ENCODE results near the gene UMAD1. TPM values are rescaled to one million over a fixed set of nuclear protein-coding genes. Genes with fewer than 3 reads are reported as not detected.

The UMAD1 gene
- polyA plus RNA-seq, 1 of the 3 experiments (the other 2 are of a cell fraction) = 13.9 TPM

GRCh38 chr7:7761974-7762779, 121.6 kb downstream of the UMAD1 start:
- Histone ChIP-seq H3K9me2 (no peaks in the 10 kb centered on the region), H4K20me1 (ENCODE audit: insufficient read depth) (no peaks in the 10 kb centered on the region), H3F3A (replicated peaks; ENCODE audit: insufficient read depth) (no peaks in the 10 kb centered on the region), H3K4me1 (ENCODE audit: control insufficient read depth in 1 of 2, insufficient read depth in 2 of 2, low read depth in 1 of 2, low read length in 1 of 2) (peaks cover 6 to 8% of the 10 kb centered on the region in 2 experiments; a peak in 2 of 4 replicates), H3K27ac (ENCODE audit: low read depth in 2 of 2, low read length in 1 of 2) (peak overlapping the region; percentile 37 to 58; a peak in 3 of 4 replicates), H3K27me3 (ENCODE audit: insufficient read depth) (no peaks in the 10 kb centered on the region), H3K4me3 (ENCODE audit: low read depth in 2 of 2, low read length in 1 of 2) (peak overlapping the region; percentile 45 to 49), H3K79me2 (ENCODE audit: insufficient read depth) (no peaks in the 10 kb centered on the region), H3K9me3 (no peaks in the 10 kb centered on the region), H3K4me2 (peak overlapping the region; percentile 69), H3K9ac (peak overlapping the region; percentile 10; the same call in 1 of the 2 replicates), H3K36me3 (replicated peaks in 1 of 2; ENCODE audit: control insufficient read depth in 1 of 2, insufficient read depth in 2 of 2, low read length in 1 of 2) (no peaks in the 10 kb centered on the region), H2AFZ (ENCODE audit: low read depth) (peak overlapping the region; percentile 55)
- ChIA-PET POLR2A (no interaction called here), CTCF (interaction anchor here (0.6 to 4.8 kb wide), 3 partner anchors 10 to 323 kb away, joined by 3 to 37 read pairs (median 4); no protein-coding TSS in a partner anchor)
- no peak for DNase-seq
- peak; percentile 60 for TF ChIP-seq JUND (IDR thresholded peaks at IDR 0.05)
- no peak for TF ChIP-seq TAF1 (IDR thresholded peaks at IDR 0.05; ENCODE audit: borderline replicate concordance, low read depth, low read length)
- TF ChIP-seq TCF12 (IDR thresholded peaks at IDR 0.05) = peak; percentile 77
- TF ChIP-seq RCOR1 (IDR thresholded peaks at IDR 0.05; ENCODE audit: low read length) = no peak
- no peak for TF ChIP-seq YY1 (IDR thresholded peaks at IDR 0.05; ENCODE audit: low read depth)
- TF ChIP-seq GATA2 (CRISPR knock-in tag; IDR thresholded peaks at IDR 0.05) = no peak
- no peak for TF ChIP-seq FOXM1 (IDR thresholded peaks at IDR 0.05; ENCODE audit: low read depth)
- no peak for TF ChIP-seq CTCF (IDR thresholded peaks at IDR 0.05)
- TF ChIP-seq FOXJ3 (CRISPR knock-in tag; IDR thresholded peaks at IDR 0.05) = no peak
- peak; percentile 91 for TF ChIP-seq PBX3 (IDR thresholded peaks at IDR 0.05)
- TF ChIP-seq RFX5 (IDR thresholded peaks at IDR 0.05; ENCODE audit: low read length) = no peak
- peak; percentile 56; the same call in 1 of the 2 replicates for TF ChIP-seq FOSL2 (IDR thresholded peaks at IDR 0.05; ENCODE audit: borderline replicate concordance, low read depth)
- no peak for TF ChIP-seq POLR2AphosphoS5 (IDR thresholded peaks at IDR 0.05; ENCODE audit: low read depth, low read length)
- no peak for TF ChIP-seq ZBTB33 (IDR thresholded peaks at IDR 0.05; ENCODE audit: borderline replicate concordance, low read depth)
- TF ChIP-seq EP300 (IDR thresholded peaks at IDR 0.05; ENCODE audit: borderline replicate concordance in 1 of 2, low read depth in 1 of 2, low read length in 1 of 2) = peak in 1 of 2 experiments; percentile 48; a peak in 1 of 4 replicates
- 34% methylated on average over 9 of the region's 9 CpGs for WGBS (ENCODE audit: low lambda C conversion rate)
